Caco-2 (cell line): ENCODE data around the gene UBASH3B. TPM values are rescaled to one million over a fixed set of nuclear protein-coding genes. Genes with fewer than 3 reads are reported as not detected.

Experiments
- BruUV-seq: library from RNA; stranded (reverse); fragments of 400-500 nt; replicated peaks from 2 replicates; lab custom pipeline; 2021; lab: Mats Ljungman, UMichigan
- CTCF ChIA-PET: fragments of 300-600 bp; sonication (Branson Sonifier 250); formaldehyde crosslinking; loops from one replicate; lab custom pipeline; 2022; ENCODE audit warnings: antibody characterized with exemption; lab: Charles Lee
- POLR2A ChIA-PET: fragments of 300-600 bp; sonication (Branson Sonifier 250); formaldehyde crosslinking; loops from one replicate; lab custom pipeline; 2022; ENCODE audit warnings: antibody characterized with exemption; lab: Charles Lee
- DNase-seq, 2 experiments: peaks; one replicate each; pipeline versions ENCODE4 v3.0.0 to v3.0.0-alpha.2; 2020 to 2022
- H3K27me3 ChIP-seq: replicated peaks from 2 replicates; pipeline ENCODE4 v1.6.0; 2011; ENCODE audit warnings: low read length; ENCODE audit not compliant: control insufficient read depth, insufficient read depth
- H3K36me3 ChIP-seq: 2 replicates; pipeline ENCODE4 v1.5.1; 2011; ENCODE audit warnings: low read length; ENCODE audit not compliant: control insufficient read depth, insufficient read depth
- H3K4me1 ChIP-seq: fragments of 250-450 bp; sonication (Bioruptor Pico); 2 replicates; pipeline ENCODE4 v1.5.1; 2020; ENCODE audit warnings: mild to moderate bottlenecking
- H3K4me3 ChIP-seq: 2 replicates; pipeline ENCODE4 v1.5.1; 2011; ENCODE audit warnings: low read depth, mild to moderate bottlenecking, control low read depth, low read length
- H3K9me3 ChIP-seq: fragments of 250-450 bp; sonication (Bioruptor Pico); 2 replicates; pipeline ENCODE4 v1.5.1; 2020; ENCODE audit warnings: mild to moderate bottlenecking, moderate library complexity
- H3K27ac Mint-ChIP-seq: one replicate; pipeline ENCODE4 v1.8.0; 2022; ENCODE audit warnings: mixed read lengths; ENCODE audit not compliant: unreplicated experiment
- H3K27me3 Mint-ChIP-seq: one replicate; pipeline ENCODE4 v1.8.0; 2022; ENCODE audit warnings: mixed read lengths; ENCODE audit not compliant: insufficient read depth, unreplicated experiment
- H3K36me3 Mint-ChIP-seq: one replicate; pipeline ENCODE4 v1.8.0; 2022; ENCODE audit warnings: mild to moderate bottlenecking, mixed read lengths; ENCODE audit not compliant: insufficient read depth, unreplicated experiment
- H3K4me1 Mint-ChIP-seq: one replicate; pipeline ENCODE4 v1.8.0; 2022; ENCODE audit warnings: low read depth, mixed read lengths; ENCODE audit not compliant: unreplicated experiment
- H3K4me3 Mint-ChIP-seq: one replicate; pipeline ENCODE4 v1.8.0; 2022; ENCODE audit warnings: mild to moderate bottlenecking, moderate library complexity, mixed read lengths; ENCODE audit not compliant: unreplicated experiment
- H3K9me3 Mint-ChIP-seq: one replicate; pipeline ENCODE4 v1.8.0; 2022; ENCODE audit warnings: mixed read lengths; ENCODE audit not compliant: unreplicated experiment
- CTCF ChIP-seq, 2 experiments: fragments of 200-600 bp in 1 of 2; IDR thresholded peaks; 1 replicate in 1 of 2; 2 replicates in 1 of 2; pipeline versions ENCODE4 v1.5.1 to v1.8.0; 2011 to 2022; ENCODE audit warnings: antibody characterized with exemption in 1 of 2, control low read depth in 1 of 2, inconsistent platforms in 1 of 2, low read depth in 1 of 2, low read length in 1 of 2, mild to moderate bottlenecking in 1 of 2, moderate library complexity in 1 of 2; ENCODE audit not compliant: insufficient read depth in 1 of 2, severe bottlenecking in 1 of 2, unreplicated experiment in 1 of 2
- intact Hi-C: fragments of 100-400 bp; cut with micrococcal nuclease; formaldehyde crosslinking; loops from one replicate; pipeline ENCODE4 v1.10.0; 2022; ENCODE audit not compliant: unreplicated experiment
- total RNA-seq: library from RNA; stranded (reverse); gene quantifications from 2 replicates; pipeline ENCODE4 v1.2.3, GENCODE V29; 2022

The UBASH3B gene
- total RNA-seq, 1 experiment from 2014 or later: 21.5 TPM

GRCh38 chr11:122777343-122777742 is 121.8 kb downstream of the UBASH3B start:
- Histone ChIP-seq H3K9me3 (no peaks in the 10 kb centered on the region), H3K4me1 (no peaks in the 10 kb centered on the region), H3K4me3 (no peak overlapping the region), H3K27me3 (no peaks in the 10 kb centered on the region), H3K36me3 (no peaks in the 10 kb centered on the region)
- no peaks in the 10 kb centered on the region for H3K9me3 Mint-ChIP-seq
- ChIA-PET POLR2A (no interaction called here), CTCF (no interaction called here)
- H3K27me3 Mint-ChIP-seq: no peaks in the 10 kb centered on the region
- peaks cover 14% of the 10 kb centered on the region for H3K4me1 Mint-ChIP-seq
- no TSS peak for BruUV-seq
- peaks cover 6% of the 10 kb centered on the region for H3K36me3 Mint-ChIP-seq
- intact Hi-C loops: no loop called here
- no peak for DNase-seq
- no peak overlapping the region for H3K27ac Mint-ChIP-seq
- no peak for TF ChIP-seq CTCF (IDR thresholded peaks at IDR 0.05; ENCODE audit: insufficient read depth in 1 of 2, low read depth in 1 of 2, low read length in 1 of 2, severe bottlenecking in 1 of 2, unreplicated experiment in 1 of 2)
- no peak overlapping the region for H3K4me3 Mint-ChIP-seq

GRCh38 chr11:122778148-122778547 is 122.6 kb downstream of the UBASH3B start:
- peaks cover 14% of the 10 kb centered on the region for H3K4me1 Mint-ChIP-seq
- DNase-seq: no peak
- no peaks in the 10 kb centered on the region for H3K4me1 ChIP-seq
- H3K9me3 Mint-ChIP-seq: no peaks in the 10 kb centered on the region
- POLR2A ChIA-PET: no interaction called here
- no peaks in the 10 kb centered on the region for H3K27me3 Mint-ChIP-seq
- H3K4me3 Mint-ChIP-seq: no peak overlapping the region
- H3K4me3 ChIP-seq: no peak overlapping the region
- H3K36me3 Mint-ChIP-seq: peaks cover 6% of the 10 kb centered on the region
- CTCF ChIA-PET: no interaction called here
- TF ChIP-seq CTCF (IDR thresholded peaks at IDR 0.05; ENCODE audit: insufficient read depth in 1 of 2, low read depth in 1 of 2, low read length in 1 of 2, severe bottlenecking in 1 of 2, unreplicated experiment in 1 of 2): no peak
- no peak overlapping the region for H3K27ac Mint-ChIP-seq
- intact Hi-C loops: no loop called here
- no TSS peak for BruUV-seq
- H3K9me3 ChIP-seq: no peaks in the 10 kb centered on the region
- H3K27me3 ChIP-seq: no peaks in the 10 kb centered on the region
- no peaks in the 10 kb centered on the region for H3K36me3 ChIP-seq

- Histone ChIP-seq H3K9me3 (no peaks in the 10 kb centered on the region), H3K36me3 (no peaks in the 10 kb centered on the region), H3K4me1 (peaks cover 3% of the 10 kb centered on the region), H3K4me3 (no peak overlapping the region), H3K27me3 (no peaks in the 10 kb centered on the region)
- Mint-ChIP-seq H3K9me3 (no peaks in the 10 kb centered on the region), H3K4me3 (no peak overlapping the region), H3K27ac (no peak overlapping the region), H3K36me3 (peaks cover 10% of the 10 kb centered on the region), H3K27me3 (no peaks in the 10 kb centered on the region), H3K4me1 (peaks cover 14% of the 10 kb centered on the region)
- intact Hi-C loops: no loop called here
- no peak for DNase-seq
- ChIA-PET POLR2A (interaction anchor here (0.6 kb wide), 1 partner anchor 279 kb away, joined by 10 read pairs; no protein-coding TSS in a partner anchor), CTCF (no interaction called here)
- no peak for TF ChIP-seq CTCF (IDR thresholded peaks at IDR 0.05; ENCODE audit: insufficient read depth in 1 of 2, low read depth in 1 of 2, low read length in 1 of 2, severe bottlenecking in 1 of 2, unreplicated experiment in 1 of 2)
- no TSS peak for BruUV-seq
Observed at GRCh38 chr11:122779047-122779629, 123.6 kb downstream of the UBASH3B start.
